Measurements from ENCODE around the gene CD5L.

DNA sequence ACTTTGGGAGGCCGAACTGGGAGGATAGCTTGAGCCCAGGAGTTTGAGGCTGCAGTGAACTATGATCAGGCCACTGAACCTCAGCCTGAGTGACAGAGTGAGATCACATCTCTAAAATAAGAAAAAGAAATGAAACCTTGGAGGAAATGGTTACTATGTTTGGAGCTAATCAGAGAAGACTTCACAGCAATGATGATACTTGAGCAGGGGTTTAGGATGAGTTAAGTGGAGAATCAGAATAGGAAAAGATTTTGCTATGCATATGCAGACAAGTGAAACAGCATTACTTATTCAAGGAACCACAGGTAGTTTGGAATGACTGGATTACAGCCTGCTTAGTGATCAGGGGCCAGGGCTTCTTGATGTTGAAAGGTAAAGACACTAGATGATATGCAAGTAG, 1.3 kb upstream of the CD5L start:
- no peak for TF ChIP-seq POLR2A (IDR thresholded peaks at IDR 0.05)
- TF ChIP-seq, protein P1, sequence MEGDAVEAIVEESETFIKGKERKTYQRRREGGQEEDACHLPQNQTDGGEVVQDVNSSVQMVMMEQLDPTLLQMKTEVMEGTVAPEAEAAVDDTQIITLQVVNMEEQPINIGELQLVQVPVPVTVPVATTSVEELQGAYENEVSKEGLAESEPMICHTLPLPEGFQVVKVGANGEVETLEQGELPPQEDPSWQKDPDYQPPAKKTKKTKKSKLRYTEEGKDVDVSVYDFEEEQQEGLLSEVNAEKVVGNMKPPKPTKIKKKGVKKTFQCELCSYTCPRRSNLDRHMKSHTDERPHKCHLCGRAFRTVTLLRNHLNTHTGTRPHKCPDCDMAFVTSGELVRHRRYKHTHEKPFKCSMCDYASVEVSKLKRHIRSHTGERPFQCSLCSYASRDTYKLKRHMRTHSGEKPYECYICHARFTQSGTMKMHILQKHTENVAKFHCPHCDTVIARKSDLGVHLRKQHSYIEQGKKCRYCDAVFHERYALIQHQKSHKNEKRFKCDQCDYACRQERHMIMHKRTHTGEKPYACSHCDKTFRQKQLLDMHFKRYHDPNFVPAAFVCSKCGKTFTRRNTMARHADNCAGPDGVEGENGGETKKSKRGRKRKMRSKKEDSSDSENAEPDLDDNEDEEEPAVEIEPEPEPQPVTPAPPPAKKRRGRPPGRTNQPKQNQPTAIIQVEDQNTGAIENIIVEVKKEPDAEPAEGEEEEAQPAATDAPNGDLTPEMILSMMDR (IDR thresholded peaks at IDR 0.05), result no peak
